Heart left ventricle (tissue), 16 donors: ENCODE results near the gene ATP6V1G1. TPM values are rescaled to one million over a fixed set of nuclear protein-coding genes. Genes with fewer than 3 reads are reported as not detected.
A peak's percentile ranks its signal among the peaks of the same experiment; 100 is the strongest.

ENCODE experiments used
- ATAC-seq, 4 donors: fragments of 200-7000 bp; cut with Tn5 transposase; one replicate each; pipeline ENCODE4 v1.9.1; 2020 to 2022; ENCODE audit warnings: moderate library complexity in 4 of 4, mild to moderate bottlenecking in 3 of 4, moderate number of reproducible peaks in 1 of 4
- DNase-seq, 5 donors: peaks; one replicate each; pipeline ENCODE4 v3.0.0-alpha.2; 2020
- H3K27ac ChIP-seq, 12 donors: fragments of 200-600 bp; sonication (generic) in 4 of 12; one replicate each; pipeline versions ENCODE4 v1.5.0 to v1.8.0; 2016 to 2022; ENCODE audit warnings: mild to moderate bottlenecking in 2 of 12
- H3K27me3 ChIP-seq, 9 donors: fragments of 200-600 bp; sonication (generic) in 2 of 9; one replicate each; pipeline versions ENCODE4 v1.5.1 to v1.8.0; 2016 to 2022; ENCODE audit warnings: mild to moderate bottlenecking in 3 of 9
- H3K36me3 ChIP-seq, 9 donors: fragments of 200-600 bp; sonication (generic) in 2 of 9; one replicate each; pipeline versions ENCODE4 v1.5.0 to v1.8.0; 2018 to 2022; ENCODE audit warnings: mild to moderate bottlenecking in 2 of 9
- H3K4me1 ChIP-seq, 12 donors: fragments of 200-600 bp; sonication (generic) in 4 of 12; one replicate each; pipeline versions ENCODE4 v1.5.0 to v1.8.0; 2016 to 2022; ENCODE audit warnings: mild to moderate bottlenecking in 3 of 12
- H3K4me3 ChIP-seq, 12 donors: fragments of 200-600 bp; sonication (generic) in 4 of 12; one replicate each; pipeline versions ENCODE4 v1.5.0 to v1.8.0; 2017 to 2022; ENCODE audit warnings: mild to moderate bottlenecking in 9 of 12, moderate library complexity in 4 of 12
- H3K9me3 ChIP-seq, 12 donors: fragments of 200-600 bp; sonication (generic) in 4 of 12; one replicate each; pipeline versions ENCODE4 v1.5.0 to v1.8.0; 2016 to 2022; ENCODE audit warnings: mild to moderate bottlenecking in 1 of 12
- CTCF ChIP-seq, 12 donors: fragments of 200-600 bp; sonication (generic) in 4 of 12; IDR thresholded peaks; one replicate each; pipeline versions ENCODE4 v1.5.0 to v1.8.0; 2018 to 2022; ENCODE audit warnings: antibody characterized with exemption in 12 of 12, mild to moderate bottlenecking in 5 of 12
- POLR2A ChIP-seq, 2 donors: fragments of 450-650 bp; IDR thresholded peaks; one replicate each; pipeline ENCODE4 v1.6.1; 2017; ENCODE audit warnings: antibody characterized with exemption in 2 of 2, mild to moderate bottlenecking in 2 of 2, moderate library complexity in 2 of 2
- WGBS, 4 donors: extraction: QIAGEN DNeasy Blood & Tissue Kit in 2 of 4; methylation state at CpG; one replicate each; pipeline versions ENCODE4 v1.1.5 to v1.1.7; 2013 to 2018; 5-methylcytosine and 5-hydroxymethylcytosine counted together
- intact Hi-C, 10 donors: fragments of 100-400 bp; cut with DNase I; formaldehyde crosslinking; loops; one replicate each; pipeline versions ENCODE4 v1.11.1 to v1.14.2; 2022
- long read RNA-seq, 3 donors: library from polyadenylated mRNA; unstranded; transcript quantifications; one replicate each; pipeline ENCODE4 v2.0.0, GENCODE V29; 2020 to 2021
- polyA plus RNA-seq, 2 donors: library from polyadenylated mRNA; stranded (reverse); fragments of 200-250 nt; gene quantifications; one replicate each; pipeline ENCODE4 v1.2.3, GENCODE V29; 2013
- total RNA-seq, 9 donors: library from RNA; depleted of rRNA in 2 of 9; stranded (reverse); fragments of >200 nt in 2 of 9; fragmentation: NEBNext Ultra II Directional in 3 of 9; extraction: Animal tissue kit (Norgen Biotek cat#: 25700) in 3 of 9; gene quantifications; one replicate each; pipeline versions ENCODE4 v1.1.0 to v1.2.4, GENCODE V29; 2016 to 2023
- donor health status: ischemic (EF 13 %, LVEDD 7.1; RV severe dilation, severe dysfunction).
- donor health status: healthy with polysubstance abuse.
- donor health status: DM: no; HTN: yes; CAD: no.
- donor health status: DM: no; HTN: no; CAD: no.
- donor health status: ischemic (EF 25% LVEDD 6.9; RV normal size, moderate dysfunction).
- donor health status: ischemic (EF 25% LVEDD 5.7; RV mildly dilated, moderate dysfunction).
- donor health status: healthy.
- donor health status: DM: yes; HTN: yes; CAD: no.
- donor health status: ischemic (EF 35%, LVEDD 5.7; RV mildly dilated, moderate dysfunction).
- donor health status: nonischemic (EF 11% LVEDD 7.7; RV severe dilation, severe dysfunction).
- donor health status: DM: yes; HTN: yes; CAD: no.
- donor health status: PGD.
- donor health status: ischemic (EF 29% LVEDD 5.4; RV normal size, mild dysfunction).
- donor health status: nonischemic (EF 23%, LVEDD 6.1; RV moderate dilation, normal function).

The ATP6V1G1 gene
- 100 to 1,000 TPM in 2 of 9 donors, 10 to 100 TPM in 7; 58.1 to 135 (median 69.1) TPM for total RNA-seq
- 100 to 1,000 TPM in 1 of 2 donors, 10 to 100 TPM in 1; 85.4 to 136 TPM for polyA plus RNA-seq
- long read RNA-seq, donor 1, transcript ATP6V1G1-201 (3 exons, 1,080 nt) = major isoform, 73 of 74 reads
- long read RNA-seq, donor 1, partial matches to known transcripts = 0 of 74 reads
- long read RNA-seq, donor 1, other reads (novel, unspliced or antisense) = 1 of 74 reads
- long read RNA-seq, donor 2, transcript ATP6V1G1-201 (3 exons, 1,080 nt) = major isoform, 98 of 100 reads
- long read RNA-seq, donor 2, partial matches to known transcripts = 0 of 100 reads
- long read RNA-seq, donor 2, other reads (novel, unspliced or antisense) = 2 of 100 reads
- long read RNA-seq, donor 3, transcript ATP6V1G1-201 (3 exons, 1,080 nt) = major isoform, 46 of 46 reads
- long read RNA-seq, donor 3, partial matches to known transcripts = 0 of 46 reads
- long read RNA-seq, donor 3, other reads (novel, unspliced or antisense) = 0 of 46 reads

GRCh38 chr9:114587345-114588202 lies at the start of gene ATP6V1G1:
Gene ATP6V1G1 (plus strand): TSS chr9:114587769. CDS start chr9:114587839, 70 bp downstream.
- peaks cover 17 to 48% (median 39%) of the 10 kb centered on the region in 12 donors for H3K4me1 ChIP-seq
- H3K27me3 ChIP-seq = no peaks in the 10 kb centered on the region
- peaks cover 0 to 7% (median under 1%) of the 10 kb centered on the region in 9 donors for H3K36me3 ChIP-seq
- no peaks in the 10 kb centered on the region for H3K9me3 ChIP-seq
- intact Hi-C loops = loop anchor here in 1 of 10 donors (5.0 kb wide), 1 partner anchor 185 kb away; no protein-coding TSS in a partner anchor
- 1% methylated on average over 43 to 52 of the region's 52 CpGs for WGBS, 4 donors
- TF ChIP-seq CTCF (IDR thresholded peaks at IDR 0.05) (peak in 5 of 12 donors; percentile 11 to 46 (median 22)), POLR2A (IDR thresholded peaks at IDR 0.05) (peak; percentile 26 to 91)
- peak within 1 kb of the TSS; percentile 67 to 99 (median 88) for H3K4me3 ChIP-seq
- ATAC-seq = peak; percentile 99 to 100 (median 100)
- DNase-seq = peak; percentile 100
- H3K27ac ChIP-seq = peak within 1 kb of the TSS; percentile 75 to 97 (median 84)

GRCh38 chr9:114538241-114538640 lies 49.3 kb upstream of the ATP6V1G1 start:
- Histone ChIP-seq H3K27me3 (peaks cover 0 to 9% (median 0%) of the 10 kb centered on the region in 9 donors), H3K9me3 (no peaks in the 10 kb centered on the region), H3K4me3 (no peak overlapping the region), H3K4me1 (no peaks in the 10 kb centered on the region), H3K27ac (no peak overlapping the region), H3K36me3 (no peaks in the 10 kb centered on the region)
- TF ChIP-seq CTCF (IDR thresholded peaks at IDR 0.05) (no peak), POLR2A (IDR thresholded peaks at IDR 0.05) (no peak)
- WGBS, 4 donors = 13 to 23% (median 15%) methylated on average over 5 of the region's 5 CpGs
- no peak for DNase-seq
- no peak for ATAC-seq
- intact Hi-C loops = no loop called here

- ATAC-seq = no peak
- 65 to 71% (median 68%) methylated on average over 9 of the region's 9 CpGs for WGBS, 4 donors
- no peak for DNase-seq
- Histone ChIP-seq H3K4me3 (no peak overlapping the region), H3K4me1 (no peaks in the 10 kb centered on the region), H3K27me3 (peaks cover 0 to 9% (median 0%) of the 10 kb centered on the region in 9 donors), H3K36me3 (no peaks in the 10 kb centered on the region), H3K9me3 (no peaks in the 10 kb centered on the region), H3K27ac (no peak overlapping the region)
- TF ChIP-seq POLR2A (IDR thresholded peaks at IDR 0.05) (no peak), CTCF (IDR thresholded peaks at IDR 0.05) (no peak)
- intact Hi-C loops = no loop called here
Measured at GRCh38 chr9:114539701-114540380, 47.7 kb upstream of the ATP6V1G1 start.
